CD4-positive, alpha-beta T cell treated with Interleukin-21 for 1 hour (primary cell): ENCODE data around the gene PTH2R.
"Not testable (repeated sequence)": the region's sequence is repeated elsewhere in the genome, so short reads cannot be mapped to it uniquely, and the experiment has no call there.

Source experiments
- DNase-seq: peaks from one replicate; pipeline ENCODE4 v3.0.0-alpha.2; 2020

The PTH2R gene

DNA sequence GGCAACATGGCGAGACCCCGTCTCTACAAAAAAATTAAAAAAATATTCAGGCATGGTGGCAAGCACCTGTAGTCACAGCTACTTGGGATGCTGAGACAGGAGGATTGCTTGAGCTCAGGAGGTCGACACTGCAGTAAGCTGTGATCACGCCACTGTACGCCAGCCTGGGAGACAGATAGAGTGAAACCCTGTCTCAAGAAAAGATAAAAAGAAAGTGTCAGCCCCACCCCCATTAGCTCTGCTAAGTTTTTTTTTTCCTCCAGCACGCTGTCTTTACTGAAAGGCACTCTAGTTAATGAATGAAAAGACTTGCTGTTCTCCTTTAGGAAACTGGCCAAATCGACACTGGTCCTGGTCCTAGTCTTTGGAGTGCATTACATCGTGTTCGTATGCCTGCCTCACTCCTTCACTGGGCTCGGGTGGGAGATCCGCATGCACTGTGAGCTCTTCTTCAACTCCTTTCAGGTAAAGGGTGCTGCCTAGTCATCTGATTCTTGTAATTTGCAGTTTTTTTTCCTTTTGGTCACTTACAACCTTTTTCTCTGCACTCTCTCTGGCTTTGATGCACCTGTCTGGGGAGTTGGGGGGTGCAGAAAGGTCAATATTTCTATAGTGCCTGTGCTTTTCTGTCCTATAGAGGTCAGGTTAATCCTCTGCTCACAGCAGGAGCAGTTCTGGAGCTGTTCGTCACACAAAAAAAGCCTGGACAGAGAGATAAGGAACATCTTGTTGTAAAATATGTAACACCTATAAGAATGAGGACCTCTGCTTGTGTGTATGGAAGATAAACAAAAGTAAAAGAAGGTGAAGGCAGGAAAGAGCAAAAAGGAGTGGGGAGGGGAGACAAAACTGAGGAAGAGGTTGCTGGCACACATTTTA lies 82.3 kb downstream of the PTH2R start:
- no peak for DNase-seq

GRCh38 chr2:208489687-208490086 lies 83.1 kb downstream of the PTH2R start:
- DNase-seq: no peak

DNA sequence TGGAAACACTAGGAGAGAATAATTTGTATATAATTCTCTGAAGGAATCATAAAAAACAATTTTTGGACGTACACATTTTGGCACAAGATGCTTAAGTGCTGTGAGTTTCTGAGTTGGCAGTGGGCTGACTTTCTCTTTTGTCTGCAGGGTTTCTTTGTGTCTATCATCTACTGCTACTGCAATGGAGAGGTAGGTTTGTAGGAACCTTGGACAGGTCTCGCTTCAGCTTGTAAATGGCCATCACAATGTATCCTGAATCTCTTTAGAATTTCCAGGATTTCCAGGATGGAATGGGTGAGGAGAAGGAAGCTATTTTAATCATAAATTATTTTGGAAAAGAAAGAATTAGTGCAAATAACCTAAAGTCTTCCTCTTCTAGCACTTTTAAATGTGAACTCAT lies 83.9 kb downstream of the PTH2R start:
- DNase-seq: no peak

- no peak for DNase-seq
Measured at GRCh38 chr2:208491641-208492040, 85.0 kb downstream of the PTH2R start.

GRCh38 chr2:208492069-208492468 lies 85.5 kb downstream of the PTH2R start:
- DNase-seq: no peak

DNA sequence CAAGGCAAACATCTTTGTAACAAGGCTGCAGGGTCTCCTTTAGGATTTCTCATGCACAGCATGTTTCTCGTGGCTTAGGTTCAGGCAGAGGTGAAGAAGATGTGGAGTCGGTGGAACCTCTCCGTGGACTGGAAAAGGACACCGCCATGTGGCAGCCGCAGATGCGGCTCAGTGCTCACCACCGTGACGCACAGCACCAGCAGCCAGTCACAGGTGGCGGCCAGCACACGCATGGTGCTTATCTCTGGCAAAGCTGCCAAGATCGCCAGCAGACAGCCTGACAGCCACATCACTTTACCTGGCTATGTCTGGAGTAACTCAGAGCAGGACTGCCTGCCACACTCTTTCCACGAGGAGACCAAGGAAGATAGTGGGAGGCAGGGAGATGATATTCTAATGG lies 86.6 kb downstream of the PTH2R start:
- DNase-seq: no peak

GRCh38 chr2:208496129-208496528 lies 89.5 kb downstream of the PTH2R start:
- DNase-seq: no peak

GRCh38 chr2:208501206-208501605 lies 94.6 kb downstream of the PTH2R start:
- DNase-seq: no peak

DNA sequence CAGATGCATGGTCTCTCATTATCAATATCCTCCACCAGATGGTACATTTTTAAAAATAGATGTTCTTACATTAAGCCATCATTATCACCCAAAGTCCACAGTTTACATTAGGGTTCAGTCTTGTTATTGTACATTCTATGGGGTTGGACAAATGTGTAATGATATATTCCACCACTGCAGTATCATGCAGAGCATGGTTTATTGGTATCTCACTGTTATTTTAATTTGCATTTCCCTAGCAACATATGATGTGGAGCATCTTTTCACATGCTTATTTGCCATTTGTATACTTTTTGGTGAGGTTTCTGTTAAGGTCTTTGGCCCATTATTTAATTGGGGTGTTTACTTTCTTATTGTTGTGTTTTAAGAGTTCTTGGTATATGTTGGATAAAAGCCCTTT lies 95.7 kb downstream of the PTH2R start:
- DNase-seq: no peak

DNA sequence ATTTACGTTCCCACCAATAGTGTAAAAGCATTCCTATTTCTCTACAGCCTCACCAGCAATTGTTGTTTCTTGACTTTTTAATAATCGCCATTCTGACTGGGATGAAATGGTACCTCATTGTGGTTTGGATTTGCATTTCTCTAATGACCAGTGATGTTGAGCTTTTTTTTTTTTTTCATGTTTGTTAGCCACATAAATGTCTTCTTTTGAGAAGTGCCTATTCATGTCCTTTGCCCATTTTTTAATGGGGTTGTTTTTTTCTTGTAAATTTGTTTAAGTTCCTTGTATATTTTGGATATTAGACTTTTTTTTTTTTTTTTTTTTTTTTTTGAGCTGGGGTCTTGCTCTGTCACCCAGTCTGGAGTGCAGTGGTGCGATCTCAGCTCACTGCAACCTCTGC lies 98.8 kb downstream of the PTH2R start:
- not testable (repeated sequence) for DNase-seq

GRCh38 chr2:208509586-208509985 lies 103.0 kb downstream of the PTH2R start:
- DNase-seq: no peak

GRCh38 chr2:208511016-208511415 lies 104.4 kb downstream of the PTH2R start:
- DNase-seq: no peak

GRCh38 chr2:208511573-208511972 lies 105.0 kb downstream of the PTH2R start:
- DNase-seq: no peak

GRCh38 chr2:208515099-208515498 lies 108.5 kb downstream of the PTH2R start:
- no peak for DNase-seq

- not testable (repeated sequence) for DNase-seq
Measured at GRCh38 chr2:208523069-208523468, 116.5 kb downstream of the PTH2R start.

DNA sequence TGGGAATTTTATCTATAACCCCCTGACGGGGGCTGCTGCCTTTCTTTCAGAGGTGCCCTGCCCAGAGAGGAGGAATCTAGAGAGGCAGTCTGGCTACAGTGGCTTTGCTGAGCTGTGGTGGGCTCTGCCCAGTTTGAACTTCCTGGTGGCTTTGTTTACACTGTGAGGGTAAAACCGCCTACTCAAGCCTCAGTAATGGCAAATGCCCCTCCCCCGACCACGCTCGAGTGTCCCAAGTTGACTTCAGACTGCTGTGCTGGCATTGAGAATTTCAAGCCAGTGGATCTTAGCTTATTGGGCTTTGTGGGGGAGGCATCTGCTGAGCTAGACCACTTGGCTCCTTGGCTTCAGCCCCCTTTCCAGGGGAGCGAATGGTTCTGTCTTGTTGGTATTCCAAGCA lies 118.6 kb downstream of the PTH2R start:
- DNase-seq: not testable (repeated sequence)

DNA sequence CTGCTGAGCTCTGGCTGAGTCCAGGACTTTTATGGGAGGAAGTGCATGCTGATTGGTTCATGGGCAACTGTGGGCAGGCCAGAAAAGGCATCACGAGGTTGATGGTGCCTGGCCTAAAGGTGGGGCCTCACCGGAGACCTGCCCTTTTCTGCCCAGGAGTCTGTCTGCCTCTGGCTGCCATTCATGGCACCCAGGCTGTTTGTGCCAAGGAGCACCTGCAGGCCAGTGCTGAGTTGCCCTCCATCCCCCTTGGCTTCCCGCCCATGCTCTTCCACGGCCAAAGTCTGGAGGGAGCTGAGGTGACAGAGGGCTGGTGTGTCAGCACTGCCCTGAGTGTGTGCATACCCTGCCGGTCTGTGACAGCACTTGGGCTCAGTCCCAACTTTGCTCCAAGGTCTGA lies 123.2 kb downstream of the PTH2R start:
- DNase-seq: no peak

- DNase-seq: no peak
Measured at GRCh38 chr2:208531361-208531760, 124.8 kb downstream of the PTH2R start.

DNA sequence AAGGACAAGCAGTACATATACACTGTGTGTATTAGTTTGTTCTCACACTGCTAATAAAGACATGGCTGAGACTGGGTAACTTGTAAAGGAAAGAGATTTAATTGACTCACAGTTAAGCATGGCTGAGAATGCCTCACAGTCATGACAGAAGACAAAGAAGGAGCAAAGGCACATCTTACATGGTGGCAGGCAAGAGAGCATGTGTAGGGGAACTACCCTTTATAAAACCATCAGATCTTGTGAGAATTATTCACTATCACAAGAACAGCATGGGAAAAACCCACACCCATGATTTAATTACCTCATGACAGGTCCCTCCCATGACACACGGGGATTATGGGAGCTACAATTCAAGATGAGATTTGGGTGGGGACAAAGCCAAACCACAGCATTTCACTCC lies 129.0 kb downstream of the PTH2R start:
- DNase-seq: not testable (repeated sequence)

GRCh38 chr2:208541461-208541988 lies 134.9 kb downstream of the PTH2R start:
- DNase-seq: no peak

DNA sequence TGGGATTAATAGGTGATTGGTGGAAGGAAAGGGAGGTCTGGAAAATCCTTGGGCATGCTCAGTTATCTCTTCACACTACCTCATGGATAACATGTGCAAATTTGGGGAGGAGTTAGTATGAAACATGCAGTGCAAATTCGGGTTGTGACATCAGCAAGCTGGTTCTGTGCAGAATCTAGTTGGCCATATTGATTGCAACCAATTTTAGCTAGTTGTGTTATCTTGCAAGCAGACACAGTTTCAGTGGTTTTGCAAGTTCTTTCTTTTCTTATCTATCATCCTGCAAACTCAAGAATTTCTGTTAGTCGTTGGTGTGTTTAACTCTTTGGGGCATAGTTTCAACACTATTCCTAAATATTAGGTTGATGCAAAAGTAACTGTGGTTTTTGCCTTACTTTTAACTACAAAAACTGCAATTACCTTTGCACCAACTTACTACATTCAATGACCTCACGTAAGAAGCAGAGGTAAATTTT lies 135.4 kb downstream of the PTH2R start:
- DNase-seq: no peak

DNA sequence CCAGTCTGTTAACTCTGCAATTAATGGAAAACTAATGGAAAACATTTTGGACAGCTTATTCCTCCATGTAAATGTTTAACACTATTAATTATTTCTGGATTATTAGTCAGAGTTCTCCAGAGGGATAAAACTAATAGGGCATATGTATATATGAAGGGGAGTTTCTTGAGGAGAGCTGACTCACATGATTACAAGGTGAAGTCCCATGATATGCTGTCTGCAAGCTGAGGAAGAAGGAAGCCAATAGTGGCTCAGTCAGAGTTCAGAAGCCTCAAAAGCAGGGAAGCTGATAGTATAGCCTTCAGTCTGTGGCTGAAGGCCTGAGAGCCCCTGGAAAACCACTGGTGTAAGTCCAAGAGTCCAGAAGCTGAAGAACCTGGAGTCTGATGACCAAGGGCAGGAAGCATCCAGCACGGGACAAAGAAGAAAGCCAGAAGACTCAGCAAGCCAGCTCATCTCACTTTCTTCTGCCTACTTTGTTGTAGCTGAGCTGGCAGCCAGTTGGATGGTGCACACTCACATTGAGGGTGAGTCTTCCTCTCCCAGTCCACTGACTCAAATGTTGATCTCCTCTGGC lies 136.0 kb downstream of the PTH2R start:
- DNase-seq: no peak
